Naive thymus-derived CD4-positive, alpha-beta T cell (primary cell): ENCODE measurements around the gene EFCAB12. TPM values are rescaled to one million over a fixed set of nuclear protein-coding genes. Genes with fewer than 3 reads are reported as not detected.

Experiments
- ATAC-seq: fragments of 150-1000 bp; cut with Tn5 transposase; 2 replicates; pipeline ENCODE4 v1.10.0; 2021; ENCODE audit warnings: mild to moderate bottlenecking, moderate library complexity
- CTCF ChIA-PET: fragments of 350-600 bp; sonication (Branson Sonifier 250); formaldehyde crosslinking; loops from one replicate; lab custom pipeline; 2021; ENCODE audit warnings: antibody characterized with exemption; lab: Charles Lee
- POLR2A ChIA-PET: fragments of 350-600 bp; sonication (Branson Sonifier 250); formaldehyde crosslinking; loops from one replicate; lab custom pipeline; 2021; ENCODE audit warnings: antibody characterized with exemption, inconsistent platforms; lab: Charles Lee
- DNase-seq, 9 donors: peaks; one replicate each; pipeline versions ENCODE4 v3.0.0 to v3.0.0-alpha.2; 2020 to 2022; ENCODE audit warnings: mixed read lengths in 1 of 9
- H3K27ac ChIP-seq: one replicate; pipeline ENCODE4 v1.7.0; 2013; ENCODE audit warnings: mild to moderate bottlenecking, low read depth, low read length, moderate library complexity
- H3K27me3 ChIP-seq, 2 donors: one replicate each; pipeline ENCODE4 v1.7.0; 2013; ENCODE audit warnings: low read length in 2 of 2, mild to moderate bottlenecking in 2 of 2, moderate library complexity in 2 of 2; ENCODE audit not compliant: control insufficient read depth in 2 of 2, insufficient read depth in 2 of 2
- H3K36me3 ChIP-seq, 3 experiments: 1 replicate in 2 of 3; 2 replicates in 1 of 3; pipeline ENCODE4 v1.7.0; 2013; ENCODE audit warnings: low read length in 3 of 3, mild to moderate bottlenecking in 3 of 3, moderate library complexity in 1 of 3; ENCODE audit not compliant: insufficient read depth in 3 of 3, control insufficient read depth in 2 of 3
- H3K4me1 ChIP-seq, 2 donors: one replicate each; pipeline ENCODE4 v1.7.0; 2013; ENCODE audit warnings: low read length in 2 of 2, mild to moderate bottlenecking in 2 of 2, moderate library complexity in 1 of 2; ENCODE audit not compliant: control insufficient read depth in 2 of 2, insufficient read depth in 2 of 2
- H3K4me3 ChIP-seq: 2 replicates; pipeline ENCODE4 v1.7.0; 2013; ENCODE audit warnings: mild to moderate bottlenecking, low read length
- H3K9me3 ChIP-seq, 3 experiments: 1 replicate in 2 of 3; 2 replicates in 1 of 3; pipeline ENCODE4 v1.7.0; 2013; ENCODE audit warnings: low read length in 3 of 3; ENCODE audit not compliant: control insufficient read depth in 2 of 3
- H3K27ac Mint-ChIP-seq, 9 donors: one replicate each; pipeline ENCODE4 v1.8.0; 2020 to 2022; ENCODE audit warnings: mixed read lengths in 9 of 9, mild to moderate bottlenecking in 8 of 9, moderate library complexity in 5 of 9, inconsistent platforms in 2 of 9
- H3K27me3 Mint-ChIP-seq, 5 donors: one replicate each; pipeline ENCODE4 v1.8.0; 2021 to 2022; ENCODE audit warnings: mixed read lengths in 5 of 5, mild to moderate bottlenecking in 1 of 5
- H3K36me3 Mint-ChIP-seq, 5 donors: one replicate each; pipeline ENCODE4 v1.8.0; 2020 to 2022; ENCODE audit warnings: mixed read lengths in 5 of 5, mild to moderate bottlenecking in 3 of 5, inconsistent platforms in 1 of 5
- H3K4me1 Mint-ChIP-seq, 7 donors: one replicate each; pipeline ENCODE4 v1.8.0; 2020 to 2022; ENCODE audit warnings: mixed read lengths in 7 of 7, mild to moderate bottlenecking in 3 of 7, inconsistent platforms in 1 of 7
- H3K4me3 Mint-ChIP-seq, 10 donors: one replicate each; pipeline ENCODE4 v1.8.0; 2020 to 2022; ENCODE audit warnings: mild to moderate bottlenecking in 10 of 10, mixed read lengths in 10 of 10, moderate library complexity in 6 of 10, inconsistent platforms in 2 of 10
- H3K9me3 Mint-ChIP-seq, 11 donors: one replicate each; pipeline ENCODE4 v1.8.0; 2020 to 2022; ENCODE audit warnings: mixed read lengths in 11 of 11, mild to moderate bottlenecking in 4 of 11, inconsistent platforms in 1 of 11, moderate library complexity in 1 of 11
- intact Hi-C, 2 donors: fragments of 100-400 bp; cut with micrococcal nuclease; formaldehyde crosslinking; loops; one replicate each; pipeline ENCODE4 v1.15.1; 2023
- polyA plus RNA-seq, 2 donors: library from polyadenylated mRNA; unstranded; fragments of 300-500 nt; fragmentation: Illumina TruSeq; gene quantifications; one replicate each; pipeline ENCODE4 v1.2.3, GENCODE V29; 2021
- total RNA-seq, 6 experiments: library from RNA in 5 of 6; stranded (reverse) in 5 of 6; gene quantifications; 1 replicate in 5 of 6; 2 replicates in 1 of 6; pipeline ENCODE4 v1.2.3 and lab custom pipeline; 2021 to 2026

Gene EFCAB12
- total and polyA plus RNA-seq, 7 experiments from 2014 or later: 0.31 to 2.7 (median 2.1) TPM; not detected in 1

DNA sequence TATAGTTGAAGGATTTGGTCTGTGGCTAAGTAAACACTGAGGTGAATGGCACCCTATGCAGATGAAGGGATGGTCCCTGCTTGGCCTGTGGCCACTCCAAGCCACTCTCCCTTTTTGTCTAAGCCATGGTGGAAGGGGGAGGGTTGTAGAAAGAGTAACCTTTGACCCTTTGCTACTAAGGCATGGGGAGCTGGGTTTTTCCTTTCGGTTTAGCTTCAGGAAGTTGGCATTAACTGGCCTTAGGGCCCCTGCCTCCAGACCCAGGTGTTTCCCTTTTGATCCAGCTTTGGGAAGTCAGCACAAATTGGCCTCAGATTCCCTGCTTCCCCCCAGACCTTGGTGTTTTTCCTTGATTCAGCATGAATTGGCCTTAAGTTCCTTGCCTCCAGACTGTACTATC, 49.5 kb downstream of the EFCAB12 start:
- H3K9me3 Mint-ChIP-seq: no peaks in the 10 kb centered on the region
- H3K27me3 Mint-ChIP-seq: no peaks in the 10 kb centered on the region
- Histone ChIP-seq H3K4me1 (no peaks in the 10 kb centered on the region), H3K36me3 (peaks cover 0 to 6% (median 0%) of the 10 kb centered on the region in 3 experiments), H3K9me3 (no peaks in the 10 kb centered on the region), H3K4me3 (no peak overlapping the region), H3K27me3 (no peaks in the 10 kb centered on the region), H3K27ac (no peak overlapping the region)
- ChIA-PET POLR2A (interaction anchor here (0.6 kb wide), 1 partner anchor 23 kb away, joined by 3 read pairs; no protein-coding TSS in a partner anchor), CTCF (no interaction called here)
- intact Hi-C loops: no loop called here
- DNase-seq: no peak
- H3K4me3 Mint-ChIP-seq: no peak overlapping the region
- peaks cover 0 to 16% (median 8%) of the 10 kb centered on the region in 5 donors for H3K36me3 Mint-ChIP-seq
- no peak overlapping the region for H3K27ac Mint-ChIP-seq
- peaks cover 0 to 4% (median 0%) of the 10 kb centered on the region in 7 donors for H3K4me1 Mint-ChIP-seq
- ATAC-seq: no peak

DNA sequence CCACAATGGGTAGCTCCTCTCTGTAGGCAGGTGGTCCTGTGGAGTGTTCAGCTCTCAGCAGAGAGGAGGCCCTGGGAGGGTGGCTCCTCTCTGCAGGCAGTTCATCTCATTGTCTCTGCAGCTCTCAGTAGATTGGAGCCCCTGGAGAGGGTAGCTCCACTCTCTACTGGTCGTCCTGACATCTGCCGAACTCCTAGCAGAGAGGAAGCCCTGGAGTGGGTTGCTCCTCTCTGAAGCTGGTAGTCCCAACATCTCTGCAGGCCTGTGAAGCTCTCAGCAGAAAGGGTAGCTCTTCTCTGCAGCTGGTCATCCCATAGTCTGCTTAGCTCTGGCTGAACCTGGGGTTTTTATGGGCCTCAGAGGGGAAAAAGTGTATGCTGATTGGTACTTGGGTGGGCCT, 50.8 kb downstream of the EFCAB12 start:
- H3K36me3 ChIP-seq: peaks cover 0 to 6% (median 0%) of the 10 kb centered on the region in 3 experiments
- no peak overlapping the region for H3K4me3 Mint-ChIP-seq
- DNase-seq: no peak
- H3K4me3 ChIP-seq: no peak overlapping the region
- peaks cover 0 to 16% (median 8%) of the 10 kb centered on the region in 5 donors for H3K36me3 Mint-ChIP-seq
- no peaks in the 10 kb centered on the region for H3K4me1 ChIP-seq
- intact Hi-C loops: no loop called here
- no peak overlapping the region for H3K27ac ChIP-seq
- no peaks in the 10 kb centered on the region for H3K27me3 Mint-ChIP-seq
- peaks cover 0 to 4% (median 0%) of the 10 kb centered on the region in 7 donors for H3K4me1 Mint-ChIP-seq
- no peak overlapping the region for H3K27ac Mint-ChIP-seq
- no peaks in the 10 kb centered on the region for H3K9me3 Mint-ChIP-seq
- ChIA-PET CTCF (no interaction called here), POLR2A (interaction anchor here (1.1 kb wide), 1 partner anchor 20 kb away, joined by 3 read pairs; no protein-coding TSS in a partner anchor)
- no peak for ATAC-seq
- no peaks in the 10 kb centered on the region for H3K27me3 ChIP-seq
- H3K9me3 ChIP-seq: no peaks in the 10 kb centered on the region

DNA sequence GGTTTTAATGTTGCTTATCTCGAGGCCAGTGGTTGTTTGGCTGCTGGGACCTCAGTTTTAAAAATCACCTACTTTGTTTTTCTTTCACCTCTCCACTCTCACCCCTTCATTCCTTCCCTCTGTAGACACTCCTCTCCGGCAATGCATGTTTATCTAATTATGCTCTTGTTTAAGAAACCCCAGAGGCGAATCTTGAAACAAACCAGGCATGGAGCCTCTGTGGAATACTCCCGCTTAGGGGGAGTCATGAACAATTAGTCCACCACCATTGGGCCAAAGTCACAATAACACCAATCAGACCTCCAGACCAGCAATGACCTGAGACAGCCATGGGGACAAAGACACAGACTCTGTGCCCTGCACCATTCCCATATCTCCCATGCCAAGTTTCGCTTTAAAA, 53.3 kb downstream of the EFCAB12 start:
- Mint-ChIP-seq H3K9me3 (no peaks in the 10 kb centered on the region), H3K4me1 (peaks cover 0 to 4% (median 0%) of the 10 kb centered on the region in 7 donors), H3K4me3 (no peak overlapping the region), H3K36me3 (peaks cover 0 to 11% (median 8%) of the 10 kb centered on the region in 5 donors), H3K27ac (no peak overlapping the region), H3K27me3 (no peaks in the 10 kb centered on the region)
- H3K9me3 ChIP-seq: no peaks in the 10 kb centered on the region
- no peaks in the 10 kb centered on the region for H3K4me1 ChIP-seq
- ChIA-PET CTCF (no interaction called here), POLR2A (no interaction called here)
- H3K27ac ChIP-seq: no peak overlapping the region
- no peak for ATAC-seq
- no peak overlapping the region for H3K4me3 ChIP-seq
- H3K27me3 ChIP-seq: no peaks in the 10 kb centered on the region
- intact Hi-C loops: no loop called here
- no peak for DNase-seq
- H3K36me3 ChIP-seq: peaks cover 0 to 6% (median 0%) of the 10 kb centered on the region in 3 experiments

DNA sequence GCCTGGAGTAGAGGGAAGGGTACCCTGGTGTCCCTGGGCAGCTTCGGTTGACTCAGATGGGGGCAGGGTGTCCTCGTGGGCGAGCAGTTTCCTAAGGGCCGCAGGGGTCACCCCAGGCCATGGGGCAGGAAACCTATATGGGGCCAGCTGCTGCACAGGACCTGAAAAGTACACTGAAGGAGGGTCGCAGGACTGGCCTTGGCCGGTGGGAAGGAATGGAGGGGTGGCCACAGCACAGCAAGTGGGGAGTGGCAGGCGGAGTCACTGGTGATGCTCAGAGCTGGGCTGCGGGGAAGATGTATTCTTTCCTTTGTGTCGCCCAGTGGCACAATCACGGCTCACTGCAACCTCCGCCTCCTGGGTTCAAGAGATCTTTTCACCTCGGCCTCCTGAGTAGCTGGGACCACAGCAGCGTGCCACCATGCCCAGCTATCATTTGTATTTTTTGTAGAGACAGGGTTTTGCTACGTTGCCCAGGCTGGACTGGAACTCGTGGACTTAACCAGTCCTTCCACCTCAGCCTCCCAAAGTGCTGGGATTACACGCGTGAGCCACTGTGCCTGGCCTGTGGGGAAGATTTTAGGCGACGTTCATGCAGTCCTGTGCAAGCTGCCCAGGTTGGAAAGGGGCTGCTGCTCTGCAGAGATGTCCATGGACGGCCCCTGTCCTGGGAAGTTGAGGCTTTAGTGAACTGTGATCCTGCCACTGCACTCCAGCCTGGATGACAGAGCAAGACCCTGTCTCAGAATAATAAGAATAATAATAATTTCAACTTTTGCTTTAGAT, 57.2 kb downstream of the EFCAB12 start:
- Histone ChIP-seq H3K4me3 (no peak overlapping the region), H3K36me3 (peaks cover 0 to 6% (median 0%) of the 10 kb centered on the region in 3 experiments), H3K27me3 (no peaks in the 10 kb centered on the region), H3K9me3 (no peaks in the 10 kb centered on the region), H3K4me1 (no peaks in the 10 kb centered on the region), H3K27ac (no peak overlapping the region)
- no peak overlapping the region for H3K27ac Mint-ChIP-seq
- no peak overlapping the region for H3K4me3 Mint-ChIP-seq
- H3K27me3 Mint-ChIP-seq: no peaks in the 10 kb centered on the region
- DNase-seq (no peak), ATAC-seq (no peak)
- H3K36me3 Mint-ChIP-seq: peaks cover 0 to 8% (median 6%) of the 10 kb centered on the region in 5 donors
- intact Hi-C loops: no loop called here
- ChIA-PET CTCF (no interaction called here), POLR2A (interaction anchor here (0.6 kb wide), 1 partner anchor 306 kb away, joined by 3 read pairs; no protein-coding TSS in a partner anchor)
- no peaks in the 10 kb centered on the region for H3K9me3 Mint-ChIP-seq
- no peaks in the 10 kb centered on the region for H3K4me1 Mint-ChIP-seq

DNA sequence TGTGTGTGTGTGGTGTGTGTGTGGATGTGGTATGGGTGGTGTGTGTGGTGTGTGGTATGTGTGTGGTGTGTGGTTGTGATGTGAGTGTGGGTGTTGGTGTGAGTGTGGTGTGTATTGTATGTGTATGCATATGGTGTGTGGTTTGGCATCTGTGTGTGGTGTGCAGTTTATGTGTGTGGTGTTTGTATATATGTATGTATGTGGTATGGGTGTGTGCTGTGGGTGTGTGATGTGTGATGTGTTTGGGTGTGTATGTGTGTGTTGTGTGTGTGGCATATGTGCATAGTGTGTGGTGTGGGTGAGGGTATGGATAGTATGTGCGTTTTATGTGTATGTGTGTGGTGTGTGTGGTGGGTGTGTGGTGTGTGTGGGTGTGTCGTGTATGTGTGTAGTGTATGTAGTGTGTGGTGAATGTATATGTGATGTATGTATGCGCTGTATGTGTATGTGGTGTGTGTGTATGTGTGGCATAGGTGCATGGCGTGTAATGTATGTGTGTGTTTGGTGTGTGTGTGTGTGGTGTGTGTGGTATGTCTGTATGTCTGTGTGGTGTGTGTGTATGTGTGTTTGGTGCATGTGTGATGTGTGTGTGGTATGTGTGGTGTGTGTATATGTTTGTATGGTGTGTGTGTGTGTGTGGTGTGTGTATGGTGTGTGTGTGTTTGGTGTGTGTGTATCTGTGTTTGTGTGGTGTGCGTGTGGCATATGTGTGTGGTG, 58.0 kb downstream of the EFCAB12 start:
- Histone ChIP-seq H3K4me3 (no peak overlapping the region), H3K36me3 (peaks cover 0 to 5% (median 0%) of the 10 kb centered on the region in 3 experiments), H3K4me1 (no peaks in the 10 kb centered on the region), H3K27ac (no peak overlapping the region), H3K27me3 (no peaks in the 10 kb centered on the region), H3K9me3 (no peaks in the 10 kb centered on the region)
- H3K27ac Mint-ChIP-seq: no peak overlapping the region
- ATAC-seq: peak; percentile 19
- H3K36me3 Mint-ChIP-seq: peaks cover 0 to 6% (median 4%) of the 10 kb centered on the region in 5 donors
- intact Hi-C loops: no loop called here
- ChIA-PET CTCF (no interaction called here), POLR2A (no interaction called here)
- DNase-seq: no peak
- no peaks in the 10 kb centered on the region for H3K9me3 Mint-ChIP-seq
- H3K4me1 Mint-ChIP-seq: no peaks in the 10 kb centered on the region
- H3K27me3 Mint-ChIP-seq: no peaks in the 10 kb centered on the region
- no peak overlapping the region for H3K4me3 Mint-ChIP-seq

DNA sequence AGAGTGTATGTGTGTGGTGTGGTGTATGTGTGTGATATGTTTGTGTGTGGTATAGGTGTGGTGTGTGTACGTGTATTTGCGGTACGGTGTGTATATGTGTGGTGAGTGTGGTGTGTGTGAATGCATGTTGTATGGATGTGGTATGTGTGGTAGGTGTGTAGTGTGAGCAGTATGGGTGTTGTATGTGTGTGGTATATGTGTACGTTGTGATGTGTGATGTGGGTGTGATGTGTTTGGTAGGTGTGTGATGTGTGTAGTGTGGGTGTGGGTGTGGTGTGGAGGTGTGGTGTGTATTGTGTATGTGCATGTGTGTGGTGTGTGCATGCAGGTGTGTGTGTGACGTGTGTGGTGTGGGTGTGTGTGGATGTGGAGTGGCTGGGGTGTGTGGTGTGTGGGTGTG, 58.7 kb downstream of the EFCAB12 start:
- H3K27ac ChIP-seq: no peak overlapping the region
- intact Hi-C loops: no loop called here
- no peaks in the 10 kb centered on the region for H3K27me3 Mint-ChIP-seq
- ATAC-seq (peak; percentile 27), DNase-seq (no peak)
- no peaks in the 10 kb centered on the region for H3K9me3 Mint-ChIP-seq
- H3K27ac Mint-ChIP-seq: no peak overlapping the region
- peaks cover 0 to 1% (median 0%) of the 10 kb centered on the region in 7 donors for H3K4me1 Mint-ChIP-seq
- no peaks in the 10 kb centered on the region for H3K4me1 ChIP-seq
- no peak overlapping the region for H3K4me3 Mint-ChIP-seq
- no peak overlapping the region for H3K4me3 ChIP-seq
- H3K27me3 ChIP-seq: no peaks in the 10 kb centered on the region
- no peaks in the 10 kb centered on the region for H3K36me3 ChIP-seq
- no peaks in the 10 kb centered on the region for H3K36me3 Mint-ChIP-seq
- ChIA-PET POLR2A (no interaction called here), CTCF (no interaction called here)
- H3K9me3 ChIP-seq: no peaks in the 10 kb centered on the region
